HUES64 (cell line): Measurements from ENCODE around the gene FUT1.

Experiments
- H3K27ac ChIP-seq: 2 replicates; pipeline ENCODE4 v1.7.0; 2013; ENCODE audit warnings: low read depth, low read length, inconsistent platforms
- H3K27me3 ChIP-seq: 2 replicates; pipeline ENCODE4 v1.6.1; 2013; ENCODE audit warnings: mild to moderate bottlenecking, low read length; ENCODE audit not compliant: insufficient read depth
- H3K36me3 ChIP-seq: 2 replicates; pipeline ENCODE4 v1.6.1; 2013; ENCODE audit warnings: mild to moderate bottlenecking, low read length; ENCODE audit not compliant: insufficient read depth
- H3K4me1 ChIP-seq: 2 replicates; pipeline ENCODE4 v1.6.1; 2013; ENCODE audit warnings: mild to moderate bottlenecking, low read length, moderate library complexity; ENCODE audit not compliant: insufficient read depth
- H3K4me3 ChIP-seq: 2 replicates; pipeline ENCODE4 v1.5.1; 2013; ENCODE audit warnings: mild to moderate bottlenecking, low read length, moderate library complexity
- H3K9ac ChIP-seq: 2 replicates; pipeline ENCODE4 v1.6.1; 2013; ENCODE audit warnings: mild to moderate bottlenecking, low read depth, low read length
- H3K9me3 ChIP-seq: 2 replicates; pipeline ENCODE4 v1.6.1; 2013; ENCODE audit warnings: low read depth, low read length; ENCODE audit not compliant: insufficient read depth
- WGBS: fragments of 150-250, 120-280 bp; methylation state at CpG from one replicate; pipeline ENCODE4 v1.1.7; 2013; ENCODE audit warnings: missing lambda C conversion rate; 5-methylcytosine and 5-hydroxymethylcytosine counted together

FUT1 gene

GRCh38 chr19:48713041-48713863, 39.2 kb downstream of the FUT1 start:
- no peak overlapping the region for H3K27ac ChIP-seq
- 3% methylated on average over 23 of the region's 25 CpGs for WGBS
- no peaks in the 10 kb centered on the region for H3K36me3 ChIP-seq
- no peaks in the 10 kb centered on the region for H3K27me3 ChIP-seq
- peaks cover 23% of the 10 kb centered on the region for H3K4me1 ChIP-seq
- peak overlapping the region; percentile 50 for H3K9ac ChIP-seq
- H3K9me3 ChIP-seq, result no peaks in the 10 kb centered on the region
- H3K4me3 ChIP-seq, result peak overlapping the region; percentile 85

GRCh38 chr19:48711106-48711662, 41.3 kb downstream of the FUT1 start:
- H3K27ac ChIP-seq, result no peak overlapping the region
- no peaks in the 10 kb centered on the region for H3K9me3 ChIP-seq
- 91% methylated on average over 4 of the region's 4 CpGs for WGBS
- peaks cover 17% of the 10 kb centered on the region for H3K4me1 ChIP-seq
- H3K36me3 ChIP-seq, result no peaks in the 10 kb centered on the region
- H3K27me3 ChIP-seq, result no peaks in the 10 kb centered on the region
- H3K9ac ChIP-seq, result no peak overlapping the region
- H3K4me3 ChIP-seq, result no peak overlapping the region

- H3K9me3 ChIP-seq, result no peaks in the 10 kb centered on the region
- 55% methylated on average over 11 of the region's 11 CpGs for WGBS
- no peak overlapping the region for H3K9ac ChIP-seq
- peaks cover 4% of the 10 kb centered on the region; the same call in 1 of the 2 replicates for H3K36me3 ChIP-seq
- H3K27ac ChIP-seq, result no peak overlapping the region
- peaks cover 9% of the 10 kb centered on the region; the same call in 1 of the 2 replicates for H3K4me1 ChIP-seq
- no peak overlapping the region for H3K4me3 ChIP-seq
- H3K27me3 ChIP-seq, result no peaks in the 10 kb centered on the region
Observed at GRCh38 chr19:48708471-48708870, 44.0 kb downstream of the FUT1 start.

- Histone ChIP-seq H3K27me3 (no peaks in the 10 kb centered on the region), H3K4me1 (peaks cover 6% of the 10 kb centered on the region; the same call in 1 of the 2 replicates), H3K27ac (no peak overlapping the region), H3K4me3 (no peak overlapping the region), H3K9me3 (no peaks in the 10 kb centered on the region), H3K9ac (no peak overlapping the region), H3K36me3 (peaks cover 8% of the 10 kb centered on the region; the same call in 1 of the 2 replicates)
- 73% methylated on average over 2 of the region's 2 CpGs for WGBS
Observed at GRCh38 chr19:48705431-48705830, 47.0 kb downstream of the FUT1 start.

- Histone ChIP-seq H3K9ac (no peak overlapping the region), H3K4me3 (no peak overlapping the region), H3K27me3 (no peaks in the 10 kb centered on the region), H3K9me3 (no peaks in the 10 kb centered on the region), H3K27ac (no peak overlapping the region), H3K4me1 (peaks cover 2% of the 10 kb centered on the region; the same call in 1 of the 2 replicates), H3K36me3 (peaks cover 8% of the 10 kb centered on the region; the same call in 1 of the 2 replicates)
- 96% methylated on average over 23 of the region's 23 CpGs for WGBS
Observed at GRCh38 chr19:48703316-48703715, 49.1 kb downstream of the FUT1 start.

- 94% methylated on average over 13 of the region's 13 CpGs for WGBS
- Histone ChIP-seq H3K36me3 (peaks cover 8% of the 10 kb centered on the region; the same call in 1 of the 2 replicates), H3K4me3 (no peak overlapping the region), H3K9ac (no peak overlapping the region), H3K9me3 (no peaks in the 10 kb centered on the region), H3K27me3 (no peaks in the 10 kb centered on the region), H3K4me1 (no peaks in the 10 kb centered on the region), H3K27ac (no peak overlapping the region)
Observed at GRCh38 chr19:48702701-48703100, 49.7 kb downstream of the FUT1 start.

- Histone ChIP-seq H3K9ac (no peak overlapping the region), H3K4me1 (0 out of 2 replicates have a peak, but pooled peaks cover 2% of the 10 kb centered on the region)
- 88% methylated on average over 4 of the region's 4 CpGs for WGBS
Observed at GRCh38 chr19:48698046-48698445, 54.4 kb downstream of the FUT1 start.

More at GRCh38 chr19:48698046-48698445, 54.4 kb downstream of the FUT1 start:
- 0 out of 2 replicates have a peak, but pooled peaks cover 2% of the 10 kb centered on the region for H3K36me3 ChIP-seq
- H3K4me3 ChIP-seq, result no peak overlapping the region
- no peaks in the 10 kb centered on the region for H3K9me3 ChIP-seq
- no peaks in the 10 kb centered on the region for H3K27me3 ChIP-seq
- H3K27ac ChIP-seq, result no peak overlapping the region
